AG10803 (cell line): ENCODE results near the gene SEPTIN5.

ENCODE experiments used
- DNase-seq: peaks from one replicate; pipeline ENCODE4 v3.0.0; 2010; ENCODE audit warnings: low read depth
- H3K4me3 ChIP-seq: 2 replicates; pipeline ENCODE4 v1.5.1; 2011; ENCODE audit warnings: mild to moderate bottlenecking, low read length, control low read depth
- CTCF ChIP-seq: conservative IDR thresholded peaks from 2 replicates; pipeline ENCODE4 v1.5.1; 2011; ENCODE audit warnings: mild to moderate bottlenecking, low read length, control low read depth, inconsistent platforms

Gene SEPTIN5

GRCh38 chr22:19709063-19709769 lies 5.1 kb upstream of the SEPTIN5 start:
- DNase-seq: peak; percentile 24

GRCh38 chr22:19710020-19710768 lies 4.1 kb upstream of the SEPTIN5 start:
- no peak for TF ChIP-seq CTCF
- H3K4me3 ChIP-seq: no peak overlapping the region
- no peak for DNase-seq

More at GRCh38 chr22:19709063-19709769, 5.1 kb upstream of the SEPTIN5 start:
- no peak for TF ChIP-seq CTCF
- no peak overlapping the region for H3K4me3 ChIP-seq

GRCh38 chr22:19710769-19711106 lies 3.6 kb upstream of the SEPTIN5 start:
- DNase-seq: no peak
- H3K4me3 ChIP-seq: no peak overlapping the region
- TF ChIP-seq CTCF: no peak

- no peak for DNase-seq
- TF ChIP-seq CTCF: no peak
- H3K4me3 ChIP-seq: no peak overlapping the region
Measured at GRCh38 chr22:19713245-19713644, 1.1 kb upstream of the SEPTIN5 start.

GRCh38 chr22:19713650-19714311 lies 522 bp upstream of the SEPTIN5 start:
- peak overlapping the region; percentile 54 for H3K4me3 ChIP-seq
- DNase-seq: no peak
- TF ChIP-seq CTCF: no peak

- peak overlapping the region; percentile 50 for H3K4me3 ChIP-seq
- no peak for TF ChIP-seq CTCF
- no peak for DNase-seq
Measured at GRCh38 chr22:19715188-19715930, 1.1 kb downstream of the SEPTIN5 start.
